Measurements from ENCODE around the gene PSTK. TPM values are rescaled to one million over a fixed set of nuclear protein-coding genes. Genes with fewer than 3 reads are reported as not detected.
A peak's percentile ranks its signal among the peaks of the same experiment; 100 is the strongest.

PSTK gene
- total and polyA plus RNA-seq, 2 of the 13 experiments (the other 11 are each of a cell fraction or from before 2014, with no cell fraction given), result 8.2 to 9.3 TPM

- TF ChIP-seq, protein P1, sequence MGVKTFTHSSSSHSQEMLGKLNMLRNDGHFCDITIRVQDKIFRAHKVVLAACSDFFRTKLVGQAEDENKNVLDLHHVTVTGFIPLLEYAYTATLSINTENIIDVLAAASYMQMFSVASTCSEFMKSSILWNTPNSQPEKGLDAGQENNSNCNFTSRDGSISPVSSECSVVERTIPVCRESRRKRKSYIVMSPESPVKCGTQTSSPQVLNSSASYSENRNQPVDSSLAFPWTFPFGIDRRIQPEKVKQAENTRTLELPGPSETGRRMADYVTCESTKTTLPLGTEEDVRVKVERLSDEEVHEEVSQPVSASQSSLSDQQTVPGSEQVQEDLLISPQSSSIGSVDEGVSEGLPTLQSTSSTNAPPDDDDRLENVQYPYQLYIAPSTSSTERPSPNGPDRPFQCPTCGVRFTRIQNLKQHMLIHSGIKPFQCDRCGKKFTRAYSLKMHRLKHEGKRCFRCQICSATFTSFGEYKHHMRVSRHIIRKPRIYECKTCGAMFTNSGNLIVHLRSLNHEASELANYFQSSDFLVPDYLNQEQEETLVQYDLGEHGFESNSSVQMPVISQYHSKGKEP (CRISPR knock-in tag; IDR thresholded peaks at IDR 0.05), result no peak
- TF ChIP-seq PAWR (CRISPR knock-in tag; IDR thresholded peaks at IDR 0.05; ENCODE audit: borderline replicate concordance) (0 out of 2 replicates have a peak, but pooled peaks have one; percentile 37), ZNF660 (CRISPR knock-in tag; IDR thresholded peaks at IDR 0.05; ENCODE audit: borderline replicate concordance, low read depth) (no peak), RBM39 (IDR thresholded peaks at IDR 0.05; ENCODE audit: low read depth, low read length, poor library complexity, severe bottlenecking) (peak; percentile 36), CHD2 (IDR thresholded peaks at IDR 0.05; ENCODE audit: low read depth, low read length) (peak; percentile 98), KMT2A (CRISPR knock-in tag; IDR thresholded peaks at IDR 0.05) (peak; percentile 86), ZFP90 (CRISPR knock-in tag; IDR thresholded peaks at IDR 0.05; ENCODE audit: borderline replicate concordance) (no peak), ZBTB25 (CRISPR knock-in tag; IDR thresholded peaks at IDR 0.05) (peak; percentile 58; the same call in 1 of the 2 replicates), GATAD2A (CRISPR knock-in tag; IDR thresholded peaks at IDR 0.05) (peak; percentile 66), NRL (CRISPR knock-in tag; IDR thresholded peaks at IDR 0.05; ENCODE audit: borderline replicate concordance) (peak; percentile 55; the same call in 1 of the 2 replicates), ZNF441 (CRISPR knock-in tag; IDR thresholded peaks at IDR 0.05; ENCODE audit: borderline replicate concordance) (peak; percentile 23; the same call in 1 of the 2 replicates), ATRX (CRISPR knock-in tag; IDR thresholded peaks at IDR 0.05; ENCODE audit: borderline replicate concordance) (no peak), ZBTB10 (CRISPR knock-in tag; IDR thresholded peaks at IDR 0.05; ENCODE audit: borderline replicate concordance) (no peak), ZMAT5 (CRISPR knock-in tag; IDR thresholded peaks at IDR 0.05; ENCODE audit: borderline replicate concordance, low read depth) (no peak), TAF15 (IDR thresholded peaks at IDR 0.05; ENCODE audit: low read depth, low read length, poor library complexity, severe bottlenecking) (peak; percentile 72), RXRB (CRISPR knock-in tag; IDR thresholded peaks at IDR 0.05; ENCODE audit: borderline replicate concordance) (peak; percentile 48; the same call in 1 of the 2 replicates), ZNF350 (CRISPR knock-in tag; IDR thresholded peaks at IDR 0.05; ENCODE audit: borderline replicate concordance, low read depth) (peak; percentile 88), DNMT3B (CRISPR knock-in tag; conservative IDR thresholded peaks at IDR 0.05) (no peak), FIP1L1 (IDR thresholded peaks at IDR 0.05; ENCODE audit: borderline replicate concordance, insufficient read depth, low read depth, low read length) (no peak), ATM (IDR thresholded peaks at IDR 0.05; ENCODE audit: borderline replicate concordance) (no peak)
- TF ChIP-seq, protein P2, sequence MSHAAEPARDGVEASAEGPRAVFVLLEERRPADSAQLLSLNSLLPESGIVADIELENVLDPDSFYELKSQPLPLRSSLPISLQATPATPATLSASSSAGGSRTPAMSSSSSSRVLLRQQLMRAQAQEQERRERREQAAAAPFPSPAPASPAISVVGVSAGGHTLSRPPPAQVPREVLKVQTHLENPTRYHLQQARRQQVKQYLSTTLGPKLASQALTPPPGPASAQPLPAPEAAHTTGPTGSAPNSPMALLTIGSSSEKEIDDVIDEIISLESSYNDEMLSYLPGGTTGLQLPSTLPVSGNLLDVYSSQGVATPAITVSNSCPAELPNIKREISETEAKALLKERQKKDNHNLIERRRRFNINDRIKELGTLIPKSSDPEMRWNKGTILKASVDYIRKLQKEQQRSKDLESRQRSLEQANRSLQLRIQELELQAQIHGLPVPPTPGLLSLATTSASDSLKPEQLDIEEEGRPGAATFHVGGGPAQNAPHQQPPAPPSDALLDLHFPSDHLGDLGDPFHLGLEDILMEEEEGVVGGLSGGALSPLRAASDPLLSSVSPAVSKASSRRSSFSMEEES (CRISPR knock-in tag; IDR thresholded peaks at IDR 0.05), result peak; percentile 36; the same call in 1 of the 2 replicates
Measured at GRCh38 chr10:123008355-123009104, 28.3 kb downstream of the PSTK start, which contains the start of the genes ACADSB and IKZF5 (continued).
